HuH-7.5 (cell line): Measurements from ENCODE around the gene HMX1.

ENCODE experiments used
- DNase-seq: peaks from one replicate; pipeline ENCODE4 v3.0.0; 2011; ENCODE audit warnings: low spot score

The HMX1 gene

DNA sequence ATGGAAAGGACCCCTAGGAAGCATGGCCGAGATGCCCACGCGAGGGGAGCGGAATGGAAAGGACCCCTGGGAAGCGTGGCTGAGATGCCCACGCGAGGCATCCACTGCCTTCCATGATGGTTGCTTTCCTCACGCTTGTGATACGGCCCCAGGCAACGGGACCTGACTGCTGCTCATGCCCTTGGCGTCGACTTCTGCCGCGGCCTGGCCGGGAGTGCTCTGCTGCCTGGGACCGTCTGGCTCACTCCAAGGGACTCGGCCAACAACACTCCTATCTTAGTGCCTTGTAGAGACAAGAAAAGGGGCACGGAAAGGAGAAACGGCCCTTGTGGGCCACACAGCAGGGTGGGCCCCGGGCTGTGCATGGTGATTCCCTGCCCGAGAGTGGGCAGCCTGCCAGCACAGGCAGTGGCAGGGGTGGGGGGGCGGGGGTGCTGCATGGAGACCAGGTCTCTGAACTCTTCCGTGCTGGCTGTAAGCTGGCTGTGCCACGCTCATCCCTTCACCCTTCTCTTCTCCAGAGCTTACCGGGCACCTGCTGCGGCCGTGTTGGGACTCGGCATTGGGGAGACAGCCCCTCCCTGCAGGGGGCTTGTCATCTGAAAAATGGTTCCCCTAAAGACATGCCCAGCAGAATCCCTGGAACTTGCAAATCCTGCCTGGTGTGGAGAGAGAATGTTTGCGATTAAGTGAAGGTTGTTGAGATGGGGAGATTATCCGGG lies 38.6 kb upstream of the HMX1 start:
- DNase-seq: peak; percentile 8

GRCh38 chr4:8909548-8909947 lies 37.9 kb upstream of the HMX1 start:
- no peak for DNase-seq

DNA sequence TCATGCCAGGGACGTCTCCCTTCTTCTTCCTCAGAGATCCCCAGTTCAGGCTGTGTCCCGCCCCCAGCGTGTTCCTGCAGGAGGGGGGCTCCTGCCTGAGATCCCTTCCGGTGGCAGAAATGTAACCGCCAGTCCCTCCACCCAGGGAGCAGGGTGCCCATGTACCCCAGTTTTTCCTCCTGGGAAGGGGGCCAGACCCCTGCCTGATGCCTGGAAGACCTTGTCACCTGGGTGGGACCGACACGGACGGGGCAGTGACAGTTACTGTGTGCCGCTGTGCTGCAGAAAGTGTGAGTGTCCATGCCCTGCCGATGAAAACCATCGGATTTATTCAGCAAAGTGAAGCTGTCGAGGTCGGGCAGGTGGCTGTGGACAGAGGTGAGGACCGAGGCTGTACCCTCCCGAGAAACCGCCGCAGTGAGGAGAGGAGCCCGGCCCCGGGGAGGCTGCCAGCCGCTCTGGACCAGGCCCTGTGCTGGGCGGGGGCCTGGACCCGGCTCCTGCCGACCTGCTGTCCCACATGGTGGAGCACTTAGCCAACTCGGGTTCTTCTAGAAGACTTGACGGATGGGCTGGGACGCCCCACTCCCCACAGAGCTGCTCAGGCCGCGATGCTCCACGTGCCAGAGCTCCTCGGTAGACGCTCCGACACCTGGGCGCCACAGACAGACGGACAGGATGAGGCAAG lies 36.7 kb upstream of the HMX1 start:
- no peak for DNase-seq

GRCh38 chr4:8907596-8908205 lies 36.1 kb upstream of the HMX1 start:
- no peak for DNase-seq

DNA sequence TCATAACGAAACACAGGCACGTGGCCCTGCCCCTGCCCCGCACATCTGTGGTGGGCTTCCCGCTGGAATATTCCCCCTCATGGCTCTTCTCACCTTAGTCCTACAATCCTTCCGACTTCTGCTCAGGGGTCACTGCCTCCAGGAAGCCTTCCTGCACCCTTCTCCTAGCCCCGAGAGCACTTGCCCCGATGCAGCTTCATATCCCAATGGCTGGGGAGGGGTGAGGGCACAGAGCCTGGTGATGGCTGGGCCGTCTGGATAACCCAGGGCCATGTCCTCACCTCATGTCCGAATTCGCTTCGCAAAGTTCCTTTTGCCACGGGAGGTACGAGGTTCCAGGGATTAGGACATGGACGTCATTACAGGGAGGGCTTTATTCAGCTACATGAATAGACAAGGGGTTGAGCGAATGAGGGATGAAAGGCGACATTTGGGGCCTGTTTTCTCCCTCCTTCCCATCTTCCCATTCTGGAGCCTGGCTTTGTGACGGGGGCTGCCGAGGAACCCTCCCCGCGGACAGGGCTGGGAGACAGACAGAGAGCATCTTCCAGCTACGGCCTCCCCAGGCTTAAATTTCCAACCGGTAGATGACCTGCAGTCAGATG lies 35.5 kb upstream of the HMX1 start:
- no peak for DNase-seq

DNA sequence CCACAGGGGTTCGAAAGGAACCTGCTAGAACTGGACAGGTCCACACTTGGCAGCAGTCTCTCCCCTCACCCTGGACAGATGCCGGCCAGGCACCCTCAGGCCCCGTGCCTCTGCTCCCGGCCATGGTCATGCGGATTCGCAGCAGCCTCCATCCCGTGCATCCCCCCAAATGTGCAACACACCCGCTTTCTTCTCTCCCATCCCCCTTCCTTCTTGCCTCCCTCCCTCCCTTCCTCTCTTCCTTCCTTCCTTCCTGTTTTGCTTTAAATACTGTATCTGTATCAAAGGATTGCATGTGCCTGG lies 35.0 kb upstream of the HMX1 start:
- no peak for DNase-seq

- DNase-seq: no peak
Observed at GRCh38 chr4:8905773-8906667, 34.4 kb upstream of the HMX1 start.

DNA sequence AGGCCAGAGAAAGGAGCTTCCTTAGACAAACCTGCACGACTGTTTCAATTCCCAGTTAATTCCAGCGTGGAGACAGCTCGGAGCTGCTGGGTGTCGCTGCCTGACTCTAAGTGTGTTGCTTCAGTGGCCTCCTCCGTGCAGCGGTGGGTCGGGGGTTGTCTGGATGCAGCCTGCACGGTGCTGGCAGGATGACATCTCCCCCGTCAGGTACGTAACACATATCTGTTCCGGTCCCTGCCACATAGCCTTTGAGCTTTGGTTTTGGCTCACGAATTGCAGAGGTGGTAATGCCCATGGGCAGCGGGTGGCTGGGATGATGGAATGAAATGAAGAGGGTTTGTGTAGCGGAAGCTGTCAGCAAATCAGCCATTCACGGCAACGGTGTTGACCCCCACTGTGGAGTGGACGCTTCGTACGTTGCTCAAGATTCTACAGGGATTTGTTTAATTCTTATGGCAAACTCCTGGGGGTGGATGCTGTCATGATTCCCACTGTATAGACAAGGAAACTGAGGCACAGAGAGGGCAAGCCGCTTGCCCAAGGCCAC lies 33.7 kb upstream of the HMX1 start:
- DNase-seq: no peak

DNA sequence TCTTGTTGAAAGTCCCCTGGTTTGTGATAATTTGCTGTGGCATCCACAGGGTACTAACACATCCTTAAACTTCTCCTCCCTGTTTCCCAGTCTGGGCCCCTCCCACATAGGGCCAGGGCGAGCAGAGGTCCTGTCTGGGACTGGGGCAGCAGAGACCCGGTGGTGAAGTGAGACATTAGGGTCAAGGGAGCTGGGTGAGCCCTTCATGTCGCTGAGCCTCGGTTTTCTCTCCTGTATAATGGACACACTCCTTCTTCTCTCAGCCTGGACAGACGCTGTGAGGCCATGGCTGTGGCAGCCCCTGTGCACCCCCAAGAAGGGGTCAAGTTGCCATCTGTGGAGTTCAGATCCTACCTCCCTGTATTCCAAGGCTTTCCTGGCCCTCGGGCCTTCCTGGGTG lies 33.0 kb upstream of the HMX1 start:
- DNase-seq: no peak

DNA sequence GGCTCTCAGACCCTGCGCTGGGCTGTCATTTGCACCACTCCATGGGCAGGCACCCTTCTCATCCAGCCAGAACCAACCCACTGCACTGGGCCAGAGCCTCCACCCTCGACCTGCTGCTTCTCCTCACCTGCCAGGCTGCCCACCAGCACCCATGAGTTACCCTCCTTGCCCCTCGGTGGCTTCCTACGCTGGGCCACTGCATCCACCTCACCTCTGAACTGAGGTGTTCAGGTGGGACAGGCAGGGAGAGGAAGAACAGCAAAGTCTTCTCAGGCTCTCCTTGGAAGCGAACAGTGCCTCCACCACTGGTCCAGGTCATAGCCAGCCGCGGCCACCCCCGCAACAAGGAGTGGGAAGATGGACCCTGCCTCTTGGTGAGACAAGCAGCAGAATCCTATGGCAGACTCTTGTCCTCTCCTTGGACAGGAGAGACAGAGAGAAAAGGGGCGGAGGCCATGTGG lies 32.4 kb upstream of the HMX1 start:
- no peak for DNase-seq

DNA sequence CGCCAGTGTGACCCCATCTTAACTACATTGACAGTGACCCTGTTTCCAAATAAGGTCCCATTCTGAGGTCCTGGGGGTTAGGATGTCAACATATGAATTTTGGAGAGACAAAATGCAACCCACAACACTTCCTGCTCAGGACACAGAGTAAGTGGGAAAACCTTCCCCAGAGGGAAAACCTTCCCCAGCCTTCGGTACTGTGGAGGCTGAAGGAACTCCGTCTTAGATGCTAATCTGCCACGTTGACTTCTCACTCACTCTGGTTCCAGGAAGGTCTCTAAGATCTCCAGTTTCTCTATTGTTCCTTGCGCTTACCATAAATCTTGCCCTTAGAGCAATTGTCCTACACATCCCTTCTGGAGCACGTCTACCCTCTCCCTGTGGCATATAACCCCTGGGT lies 29.7 kb upstream of the HMX1 start:
- no peak for DNase-seq

DNA sequence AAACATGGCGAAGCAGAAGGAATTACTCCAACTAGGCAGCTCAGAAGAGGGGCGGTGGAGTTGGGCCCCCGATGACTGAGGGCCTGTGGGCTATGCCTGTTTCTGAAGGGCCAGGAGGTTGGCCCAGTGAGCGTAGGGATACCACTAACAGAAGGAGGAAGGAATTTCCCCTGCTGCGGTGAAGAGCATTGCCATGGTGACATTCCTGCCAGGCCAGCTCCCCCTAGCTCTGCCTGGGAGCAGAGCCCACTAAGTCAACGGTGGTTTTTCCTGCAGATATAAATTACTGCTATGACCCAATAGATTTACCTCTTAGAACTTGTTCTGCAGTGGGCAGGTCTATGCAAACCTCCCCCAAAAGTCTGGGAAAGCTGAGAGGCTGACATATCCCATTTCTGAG lies 28.9 kb upstream of the HMX1 start:
- no peak for DNase-seq

- no peak for DNase-seq
Observed at GRCh38 chr4:8898419-8898818, 26.8 kb upstream of the HMX1 start.

GRCh38 chr4:8897251-8898167 lies 25.9 kb upstream of the HMX1 start:
- no peak for DNase-seq

DNA sequence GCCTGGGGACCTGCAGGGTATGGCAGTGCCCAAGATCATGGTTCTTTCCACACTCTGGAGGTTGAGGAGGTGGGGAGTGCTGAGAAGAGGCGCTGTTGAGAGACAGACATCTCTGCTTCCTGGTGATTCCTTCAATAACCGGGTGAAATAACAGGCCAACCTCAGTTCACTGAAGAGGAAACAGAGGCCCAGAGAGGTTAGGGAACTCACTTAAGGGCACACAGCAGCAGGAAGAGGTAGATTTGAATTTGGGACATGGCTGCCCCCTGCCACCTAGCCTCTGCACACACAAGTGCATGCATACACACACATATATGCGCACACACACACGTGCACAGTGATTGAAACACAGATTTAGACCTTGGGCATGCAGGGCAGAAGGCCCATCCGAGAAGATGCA lies 24.9 kb upstream of the HMX1 start:
- DNase-seq: no peak

GRCh38 chr4:8896071-8896470 lies 24.4 kb upstream of the HMX1 start:
- DNase-seq: no peak

DNA sequence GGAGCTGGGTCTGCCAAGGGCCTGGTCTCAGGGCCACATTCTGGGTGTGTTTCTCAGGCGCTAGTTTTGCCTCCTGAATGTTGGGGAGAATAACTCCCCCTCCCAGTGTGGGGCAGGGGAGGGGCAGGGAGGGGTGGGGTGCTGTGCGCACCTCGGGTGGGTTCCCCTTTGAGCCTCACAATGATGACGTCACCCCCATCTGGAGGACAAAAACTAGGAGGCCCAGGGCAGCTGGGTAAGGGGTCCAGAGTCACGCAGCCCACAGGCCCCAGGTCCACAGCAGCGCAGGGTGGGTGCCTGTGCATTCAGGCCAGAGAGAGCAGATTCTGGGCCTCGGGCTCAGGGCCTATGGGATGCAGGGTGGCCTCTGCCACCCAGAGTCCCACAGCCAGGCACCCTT lies 23.7 kb upstream of the HMX1 start:
- DNase-seq: no peak

- no peak for DNase-seq
Observed at GRCh38 chr4:8894424-8894816, 22.8 kb upstream of the HMX1 start.

DNA sequence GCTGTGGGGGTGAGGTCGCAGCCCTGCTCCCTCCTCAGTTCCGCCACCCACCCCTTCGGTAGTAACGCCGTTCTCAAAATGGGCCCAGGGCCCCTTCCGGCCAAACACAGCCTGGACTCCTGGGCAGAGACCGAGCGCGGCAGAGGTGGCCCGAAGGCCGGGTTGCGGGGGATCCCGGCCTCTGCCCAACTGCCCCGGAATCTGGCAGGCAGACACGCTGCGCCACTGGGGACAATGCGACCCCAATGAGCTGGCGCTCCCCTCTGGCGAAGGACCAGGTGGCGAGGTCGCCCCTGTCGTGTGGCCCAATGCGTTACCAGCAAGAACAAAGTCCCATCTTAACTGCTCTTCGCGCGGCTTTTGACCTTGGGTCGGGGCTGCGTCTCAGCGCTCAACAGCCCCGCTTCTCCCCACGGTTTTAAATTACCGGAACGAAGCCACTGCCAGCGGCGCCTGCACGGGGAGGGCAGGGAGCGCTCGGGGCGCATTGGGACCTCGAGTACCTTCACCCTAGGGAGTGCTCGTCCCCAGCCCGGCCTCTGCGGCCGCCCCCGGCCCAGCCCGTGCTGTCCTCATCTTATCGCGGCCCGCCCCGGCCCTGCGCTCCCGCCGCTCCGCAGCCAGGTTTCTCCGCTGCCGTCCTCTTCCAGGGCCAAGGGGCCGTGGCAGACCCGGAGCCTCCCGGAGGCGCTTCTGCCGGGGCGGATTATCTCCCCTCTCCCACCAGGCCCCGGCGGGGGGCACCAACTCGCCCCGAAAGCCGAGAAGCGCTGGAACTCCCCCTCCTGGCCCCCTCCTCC lies 22.2 kb upstream of the HMX1 start:
- DNase-seq: no peak

GRCh38 chr4:8893227-8893623 lies 21.6 kb upstream of the HMX1 start:
- DNase-seq: no peak
